K562 (cell line): ENCODE data around the gene KLHL15. TPM values are rescaled to one million over a fixed set of nuclear protein-coding genes. Genes with fewer than 3 reads are reported as not detected.

ENCODE experiments used
- ATAC-seq: fragments of 200-7000 bp; cut with Tn5 transposase; 3 replicates; pipeline ENCODE4 v1.9.1; 2020; ENCODE audit warnings: moderate library complexity
- BruUV-seq: library from RNA; stranded (reverse); fragments of 400-500 nt; replicated peaks from 2 replicates; lab custom pipeline; 2021; lab: Mats Ljungman, UMichigan
- CTCF ChIA-PET: fragments of 300-600 bp; formaldehyde crosslinking; extraction: SDS; loops from one replicate; lab custom pipeline; 2021; ENCODE audit warnings: low intra/inter-chr PET ratio; lab: Yijun Ruan, JAX
- POLR2A ChIA-PET: fragments of 300-600, 350-650 bp; sonication (Branson Sonifier 250); formaldehyde crosslinking; extraction: SDS; loops from one replicate; lab custom pipeline; 2021; ENCODE audit warnings: antibody characterized with exemption, inconsistent platforms; lab: Yijun Ruan, JAX
- DNase-seq, 4 experiments: peaks; one replicate each; pipeline versions ENCODE4 v3.0.0 to v3.0.0-alpha.2; 2011 to 2018; ENCODE audit warnings: low spot score in 3 of 4, mixed read lengths in 3 of 4; ENCODE audit errors: extremely low read depth in 1 of 4
- FAIRE-seq: peaks from 2 replicates; lab custom pipeline; 2011; peaks lifted over from hg19 to GRCh38; lab: Jason Lieb, UNC
- H2AFZ ChIP-seq: 2 replicates; pipeline ENCODE4 v1.6.0; 2011; ENCODE audit warnings: low read depth, low read length, control low read depth, inconsistent platforms
- H3K27ac ChIP-seq: fragments of 200-600 bp; 3 replicates; pipeline ENCODE4 v1.8.0; 2011; ENCODE audit warnings: low read depth, mild to moderate bottlenecking, control low read depth, inconsistent platforms, low read length, moderate library complexity, mixed read lengths; ENCODE audit errors: extremely low read depth
- H3K27me3 ChIP-seq, 2 experiments: fragments of 300-600 bp in 1 of 2; 2 replicates in 1 of 2; 3 replicates in 1 of 2; pipeline versions ENCODE4 v1.6.0 to v1.8.0; 2011; ENCODE audit warnings: inconsistent platforms in 2 of 2, low read length in 2 of 2, mild to moderate bottlenecking in 1 of 2, mixed read lengths in 1 of 2, moderate library complexity in 1 of 2; ENCODE audit not compliant: control insufficient read depth in 2 of 2, insufficient read depth in 2 of 2
- H3K36me3 ChIP-seq: fragments of 300-600 bp; 3 replicates; pipeline ENCODE4 v1.8.0; 2011; ENCODE audit warnings: mild to moderate bottlenecking, low read length, inconsistent platforms; ENCODE audit not compliant: control insufficient read depth, insufficient read depth
- H3K4me1 ChIP-seq, 2 experiments: fragments of 200-600 bp in 1 of 2; replicated peaks in 1 of 2; 2 replicates in 1 of 2; 3 replicates in 1 of 2; pipeline versions ENCODE4 v1.5.1 to v1.8.0; 2011; ENCODE audit warnings: inconsistent platforms in 2 of 2, low read length in 2 of 2, mild to moderate bottlenecking in 1 of 2, mixed read lengths in 1 of 2, moderate library complexity in 1 of 2; ENCODE audit not compliant: control insufficient read depth in 2 of 2, insufficient read depth in 2 of 2
- H3K4me2 ChIP-seq: 2 replicates; pipeline ENCODE4 v1.6.1; 2011; ENCODE audit warnings: low read length, control low read depth, inconsistent platforms, mixed read lengths; ENCODE audit not compliant: insufficient read depth
- H3K4me3 ChIP-seq: fragments of 200-600 bp; sonication (generic), shearing (Covaris generic); 2 replicates; pipeline ENCODE4 v1.5.1; 2016; ENCODE audit warnings: control low read depth, inconsistent platforms
- H3K79me2 ChIP-seq: fragments of 200-600 bp; 3 replicates; pipeline ENCODE4 v1.8.0; 2011; ENCODE audit warnings: low read length, inconsistent platforms; ENCODE audit not compliant: control insufficient read depth, insufficient read depth
- H3K9ac ChIP-seq, 2 experiments: 2 replicates each; pipeline versions ENCODE4 v1.6.0 to v1.6.1; 2011; ENCODE audit warnings: low read depth in 2 of 2, low read length in 2 of 2, control low read depth in 1 of 2, inconsistent platforms in 1 of 2, mild to moderate bottlenecking in 1 of 2, mixed read lengths in 1 of 2; ENCODE audit not compliant: insufficient read depth in 1 of 2
- H3K9me1 ChIP-seq: one replicate; pipeline ENCODE4 v1.6.0; 2011; ENCODE audit warnings: inconsistent platforms, mild to moderate bottlenecking, low read length, moderate library complexity; ENCODE audit not compliant: control insufficient read depth, insufficient read depth
- H3K9me3 ChIP-seq: replicated peaks from 2 replicates; pipeline ENCODE4 v1.5.1; 2011; ENCODE audit warnings: low read depth, low read length, inconsistent platforms; ENCODE audit not compliant: control insufficient read depth, insufficient read depth
- H4K20me1 ChIP-seq: replicated peaks from 2 replicates; pipeline ENCODE4 v1.6.1; 2011; ENCODE audit warnings: low read length, inconsistent platforms, mixed read lengths; ENCODE audit not compliant: control insufficient read depth, insufficient read depth
- PRDM10 ChIP-seq: fragments of 450-650 bp; IDR thresholded peaks from 2 replicates; pipeline ENCODE4 v1.6.1; 2018; ENCODE audit not compliant: partially characterized antibody
- SMAD3 ChIP-seq: fragments of 450-650 bp; formaldehyde crosslinking; conservative IDR thresholded peaks from 2 replicates; pipeline ENCODE4 v1.4.0; 2020; ENCODE audit warnings: mild to moderate bottlenecking
- ZNF655 ChIP-seq: fragments of 250-450 bp; sonication (Bioruptor Pico); IDR thresholded peaks from 2 replicates; pipeline ENCODE4 v1.5.0; 2021
- WGBS: fragments of 100-300 bp; shearing (Covaris generic); methylation state at CpG from one replicate; pipeline ENCODE4 v1.1.6; 2016; ENCODE audit warnings: low coverage, mixed read lengths; ENCODE audit not compliant: insufficient coverage; ENCODE audit errors: missing lambda C conversion rate; 5-methylcytosine and 5-hydroxymethylcytosine counted together
- in situ Hi-C: fragments of 300-500 bp; cut with MboI; formaldehyde crosslinking; loops from 4 replicates; pipeline ENCODE4 v1.15.0; 2018; ENCODE audit warnings: inconsistent platforms, mixed read lengths
- intact Hi-C: fragments of 100-400 bp; cut with micrococcal nuclease; formaldehyde crosslinking; loops from 2 replicates; pipeline ENCODE4 v1.14.2; 2022
- polyA plus RNA-seq, 8 experiments: library from polyadenylated mRNA; depleted of rRNA in 4 of 8; stranded (reverse) in 5 of 8; unstranded in 3 of 8; fragments of >200 nt; fragmentation: Nextera tagmentation in 2 of 8; fragmentation: Illumina TruSeq in 1 of 8; extraction: Ambion mirVana in 2 of 8; extraction: Trizol in 1 of 8; gene quantifications; 2 replicates each; pipeline versions ENCODE4 v1.2.1 to v1.2.3, GENCODE V29; 2011 to 2014; ENCODE audit warnings: inconsistent platforms in 1 of 8, missing spikeins in 1 of 8
- total RNA-seq, 7 experiments: library from RNA; depleted of rRNA in 6 of 7; stranded (reverse); fragments of >200 nt in 6 of 7; fragmentation: Illumina TruSeq in 2 of 7; extraction: Trizol in 2 of 7; gene quantifications; 2 replicates each; pipeline versions ENCODE4 v1.2.1 to v1.2.3, GENCODE V29; 2011 to 2021; ENCODE audit warnings: low replicate concordance in 1 of 7

KLHL15 gene
- total and polyA plus RNA-seq, 9 of the 15 experiments (the other 6 are each of a cell fraction or from before 2014, with no cell fraction given) = 3.0 to 12.4 (median 7.6) TPM

GRCh38 chrX:23938690-23939089 is 88.3 kb downstream of the KLHL15 start (continued):
- TF ChIP-seq SMAD3 = no peak

GRCh38 chrX:23937100-23937499 is 89.9 kb downstream of the KLHL15 start:
- Histone ChIP-seq H3K9ac (no peak overlapping the region), H2AFZ (no peak overlapping the region), H3K9me3 (no peaks in the 10 kb centered on the region), H3K27ac (no peak overlapping the region), H3K4me3 (no peak overlapping the region), H3K79me2 (no peaks in the 10 kb centered on the region), H3K9me1 (no peaks in the 10 kb centered on the region), H3K36me3 (no peaks in the 10 kb centered on the region), H3K27me3 (no peaks in the 10 kb centered on the region), H4K20me1 (no peaks in the 10 kb centered on the region), H3K4me1 (peaks cover 0 to 11% of the 10 kb centered on the region in 2 experiments; a peak in 3 of 5 replicates), H3K4me2 (no peak overlapping the region)
- FAIRE-seq (peak; percentile 11), DNase-seq (peak in 2 of 4 experiments; percentile 14 to 17), ATAC-seq (peak; percentile 57)
- ChIA-PET CTCF (no interaction called here), POLR2A (no interaction called here)
- intact Hi-C loops (no loop called here), in situ Hi-C loops (no loop called here)
- TF ChIP-seq PRDM10 (peak; percentile 46), ZNF655 (CRISPR knock-in tag) (no peak)
- no TSS peak for BruUV-seq
- 14% methylated on average over 1 of the region's 4 CpGs for WGBS
